Measurements from ENCODE around the gene GAD1. TPM values are rescaled to one million over a fixed set of nuclear protein-coding genes. Genes with fewer than 3 reads are reported as not detected.

The GAD1 gene
- total RNA-seq, 1 donor from 2014 or later, result 0.34 TPM

GRCh38 chr2:170823088-170823897 is 6.6 kb downstream of the GAD1 start:
- Mint-ChIP-seq H3K4me1 (peaks cover 29% of the 10 kb centered on the region), H3K27me3 (ENCODE audit: low read depth) (peaks cover 98% of the 10 kb centered on the region), H3K36me3 (no peaks in the 10 kb centered on the region), H3K27ac (no peak overlapping the region), H3K9me3 (no peaks in the 10 kb centered on the region), H3K4me3 (peak overlapping the region; percentile 53)
- DNase-seq (ENCODE audit: low spot score in 2 of 2, unreplicated experiment in 2 of 2), result no peak
- TF ChIP-seq CTCF (IDR thresholded peaks at IDR 0.05; ENCODE audit: unreplicated experiment), result no peak

DNA sequence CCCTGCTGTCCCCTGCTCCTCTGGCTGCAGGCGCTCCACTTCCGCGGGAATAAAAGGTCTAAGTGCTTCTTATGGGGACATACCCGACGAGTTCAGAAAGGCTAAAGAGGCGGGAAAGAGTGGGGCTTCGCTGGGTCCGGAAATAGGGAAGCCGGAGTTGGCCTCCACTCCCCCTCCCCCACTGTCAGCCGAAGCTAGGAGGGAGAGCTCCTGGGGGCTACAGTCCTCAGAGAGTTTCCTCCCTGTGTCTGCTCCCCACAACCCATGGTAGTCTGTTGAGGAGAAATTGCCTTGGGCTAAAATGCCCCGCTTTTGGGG is 7.2 kb downstream of the GAD1 start:
- Mint-ChIP-seq H3K4me3 (peak overlapping the region; percentile 30), H3K36me3 (no peaks in the 10 kb centered on the region), H3K9me3 (no peaks in the 10 kb centered on the region), H3K27ac (no peak overlapping the region), H3K27me3 (ENCODE audit: low read depth) (peaks cover 98% of the 10 kb centered on the region), H3K4me1 (peaks cover 23% of the 10 kb centered on the region)
- TF ChIP-seq CTCF (IDR thresholded peaks at IDR 0.05; ENCODE audit: unreplicated experiment), result no peak
- DNase-seq (ENCODE audit: low spot score in 2 of 2, unreplicated experiment in 2 of 2), result no peak

- no peak for DNase-seq (ENCODE audit: low spot score in 2 of 2, unreplicated experiment in 2 of 2)
- no peak overlapping the region for H3K27ac Mint-ChIP-seq
- peaks cover 98% of the 10 kb centered on the region for H3K27me3 Mint-ChIP-seq (ENCODE audit: low read depth)
- peaks cover 23% of the 10 kb centered on the region for H3K4me1 Mint-ChIP-seq
- H3K4me3 Mint-ChIP-seq, result no peak overlapping the region
- H3K9me3 Mint-ChIP-seq, result no peaks in the 10 kb centered on the region
- no peaks in the 10 kb centered on the region for H3K36me3 Mint-ChIP-seq
- TF ChIP-seq CTCF (IDR thresholded peaks at IDR 0.05; ENCODE audit: unreplicated experiment), result no peak
Observed at GRCh38 chr2:170824526-170825015, 7.9 kb downstream of the GAD1 start.

DNA sequence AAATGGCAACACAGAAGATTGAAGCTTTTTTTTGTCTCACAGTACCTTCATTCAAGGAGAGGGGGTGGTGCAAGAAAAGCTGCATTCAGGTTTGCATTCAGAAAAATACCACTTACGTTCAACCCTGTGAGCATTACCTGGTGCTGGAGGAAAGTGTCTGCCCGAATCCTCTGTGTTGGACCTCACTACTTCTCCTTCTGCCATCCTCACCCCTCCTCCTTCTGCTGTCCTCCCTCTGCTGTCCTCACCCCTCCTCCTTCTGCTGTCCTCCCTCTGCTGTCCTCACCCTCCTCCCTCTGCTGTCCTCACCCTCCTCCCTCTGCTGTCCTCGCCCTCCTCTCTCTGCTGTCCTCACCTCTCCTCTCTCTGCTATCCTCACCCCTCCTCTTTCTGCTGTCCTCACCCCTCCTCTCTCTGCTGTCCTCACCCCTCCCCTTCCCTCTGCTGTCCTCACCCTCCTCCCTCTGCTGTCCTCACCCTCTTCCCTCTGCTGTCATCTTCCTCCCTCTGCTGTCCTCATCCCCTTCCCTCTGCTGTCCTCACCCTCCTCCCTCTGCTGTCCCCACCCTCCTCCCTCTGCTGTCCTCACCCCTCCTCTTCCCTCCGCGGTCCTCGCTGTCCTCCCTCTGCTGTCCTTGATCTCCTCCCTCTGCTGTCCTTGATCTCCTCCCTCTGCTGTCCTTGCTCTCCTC is 11.3 kb downstream of the GAD1 start:
- Mint-ChIP-seq H3K36me3 (no peaks in the 10 kb centered on the region), H3K4me3 (no peak overlapping the region)

DNA sequence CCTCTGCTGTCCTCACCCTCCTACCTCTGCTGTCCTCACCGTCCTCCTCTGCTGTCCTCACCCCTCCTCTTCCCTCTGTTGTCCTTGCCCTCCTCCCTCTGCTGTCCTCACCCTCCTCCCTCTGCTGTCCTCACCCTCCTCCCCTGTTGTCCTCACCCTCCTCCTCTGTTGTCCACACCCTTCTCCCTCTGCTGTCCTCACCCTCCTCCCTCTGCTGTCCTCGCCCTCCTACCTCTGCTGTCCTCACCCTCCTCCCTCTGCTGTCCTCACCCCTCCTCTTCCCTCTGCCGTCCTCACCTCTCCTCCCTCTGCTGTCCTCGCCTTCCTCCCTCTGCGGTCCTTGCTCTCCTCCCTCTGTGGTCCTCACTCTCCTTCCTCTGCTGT is 11.8 kb downstream of the GAD1 start:
- Mint-ChIP-seq H3K4me1 (peaks cover 2% of the 10 kb centered on the region), H3K27me3 (ENCODE audit: low read depth) (peaks cover 86% of the 10 kb centered on the region), H3K27ac (no peak overlapping the region), H3K4me3 (no peak overlapping the region), H3K9me3 (no peaks in the 10 kb centered on the region), H3K36me3 (no peaks in the 10 kb centered on the region)
- TF ChIP-seq CTCF (IDR thresholded peaks at IDR 0.05; ENCODE audit: unreplicated experiment), result no peak
- no peak for DNase-seq (ENCODE audit: low spot score in 2 of 2, unreplicated experiment in 2 of 2)

More for the DNA sequence above, 11.3 kb downstream of the GAD1 start:
- no peak for TF ChIP-seq CTCF (IDR thresholded peaks at IDR 0.05; ENCODE audit: unreplicated experiment)
- Mint-ChIP-seq H3K4me1 (peaks cover 2% of the 10 kb centered on the region), H3K27ac (no peak overlapping the region), H3K9me3 (no peaks in the 10 kb centered on the region), H3K27me3 (ENCODE audit: low read depth) (peaks cover 86% of the 10 kb centered on the region)
- DNase-seq (ENCODE audit: low spot score in 2 of 2, unreplicated experiment in 2 of 2), result no peak

Measured in mesothelial cell of epicardium (in vitro differentiated cells).